ENCODE data around the gene C4A. TPM values are rescaled to one million over a fixed set of nuclear protein-coding genes. Genes with fewer than 3 reads are reported as not detected.
"Not testable (repeated sequence)": the region's sequence is repeated elsewhere in the genome, so short reads cannot be mapped to it uniquely, and the experiment has no call there.

Gene C4A
- total RNA-seq, 2 experiments from 2014 or later = 3.0 to 3.7 TPM

GRCh38 chr6:31971993-31972708 is 9.7 kb upstream of the C4A start, which contains the start of gene DXO:
Gene DXO, minus strand, starts transcription at chr6:31972138. Its CDS starts 463 bp downstream, at chr6:31971675.
- CTCF ChIA-PET = interaction anchor here (0.7 to 6.3 kb wide), 5 partner anchors 13 to 158 kb away, joined by 3 to 31 read pairs (median 4); partner anchors contain the start of genes NELFE and SKIC2
- POLR2A ChIA-PET = interaction anchor here (0.5 to 3.2 kb wide), 8 partner anchors 9 to 313 kb away, joined by 3 to 41 read pairs (median 4); partner anchors contain the start of genes ATF6B, GPANK1, NELFE and NEU1

GRCh38 chr6:31972709-31973350 is 9.0 kb upstream of the C4A start:
- ChIA-PET CTCF (interaction anchor here (3.2 to 6.3 kb wide), 2 partner anchors 14 to 21 kb away, joined by 12 to 31 read pairs; partner anchors contain the start of genes NELFE and SKIC2), POLR2A (interaction anchor here (1.5 to 3.2 kb wide), 3 partner anchors 10 to 20 kb away, joined by 5 to 41 read pairs (median 5); partner anchors contain the start of genes NELFE and SKIC2)

- POLR2A ChIA-PET, CTCF ChIA-PET: not testable (repeated sequence)
Measured at GRCh38 chr6:31976065-31976464, 5.8 kb upstream of the C4A start.

DNA sequence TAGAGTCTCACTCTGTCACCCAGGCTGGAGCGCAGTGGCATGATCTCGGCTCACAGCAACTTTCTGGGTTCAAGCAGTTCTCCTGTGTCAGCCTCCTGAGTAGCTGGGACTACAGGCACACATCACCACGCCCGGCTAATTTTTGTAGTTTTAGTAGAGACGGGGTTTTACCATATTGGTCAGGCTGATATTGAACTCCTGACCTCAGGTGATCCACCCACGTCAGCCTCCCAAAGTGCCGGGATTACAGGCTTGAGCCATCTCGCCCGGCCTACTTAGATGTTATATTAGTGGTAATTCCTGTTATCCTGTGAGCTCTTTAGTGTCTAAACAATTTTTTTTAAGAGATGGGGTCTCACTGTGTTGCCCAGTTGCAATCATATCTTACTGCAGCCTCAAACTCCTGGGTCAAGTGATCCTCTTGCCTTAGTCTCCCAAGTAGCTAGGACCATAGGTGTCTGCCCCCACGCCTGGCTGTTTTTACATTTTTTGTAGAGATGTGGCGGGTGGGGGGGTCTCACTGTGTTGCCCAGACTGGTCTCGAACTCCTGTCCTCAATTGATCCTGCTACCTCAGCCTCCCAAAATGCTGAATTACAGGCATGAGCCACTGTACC is 3.9 kb upstream of the C4A start:
- POLR2A ChIA-PET = no interaction called here
- CTCF ChIA-PET = no interaction called here

DNA sequence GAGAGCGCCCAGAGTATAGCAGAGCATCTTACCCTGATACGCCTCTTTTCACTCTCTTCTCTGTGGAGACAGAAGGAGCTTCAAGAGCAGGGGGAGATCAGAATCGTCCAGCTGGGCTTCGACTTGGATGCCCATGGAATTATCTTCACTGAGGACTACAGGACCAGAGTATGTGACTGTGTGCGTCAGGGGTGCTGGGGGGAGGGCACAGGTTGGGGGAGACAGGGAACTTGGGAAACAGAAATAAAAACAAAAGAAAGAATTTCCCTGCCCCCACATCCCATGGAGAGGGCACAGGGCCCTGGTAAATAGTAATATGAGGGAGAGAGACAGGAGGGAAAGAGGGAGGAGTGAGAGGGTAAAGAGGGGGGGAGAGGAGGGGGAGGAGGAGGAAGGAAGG is 3.0 kb upstream of the C4A start:
- ChIA-PET POLR2A (no interaction called here), CTCF (no interaction called here)

DNA sequence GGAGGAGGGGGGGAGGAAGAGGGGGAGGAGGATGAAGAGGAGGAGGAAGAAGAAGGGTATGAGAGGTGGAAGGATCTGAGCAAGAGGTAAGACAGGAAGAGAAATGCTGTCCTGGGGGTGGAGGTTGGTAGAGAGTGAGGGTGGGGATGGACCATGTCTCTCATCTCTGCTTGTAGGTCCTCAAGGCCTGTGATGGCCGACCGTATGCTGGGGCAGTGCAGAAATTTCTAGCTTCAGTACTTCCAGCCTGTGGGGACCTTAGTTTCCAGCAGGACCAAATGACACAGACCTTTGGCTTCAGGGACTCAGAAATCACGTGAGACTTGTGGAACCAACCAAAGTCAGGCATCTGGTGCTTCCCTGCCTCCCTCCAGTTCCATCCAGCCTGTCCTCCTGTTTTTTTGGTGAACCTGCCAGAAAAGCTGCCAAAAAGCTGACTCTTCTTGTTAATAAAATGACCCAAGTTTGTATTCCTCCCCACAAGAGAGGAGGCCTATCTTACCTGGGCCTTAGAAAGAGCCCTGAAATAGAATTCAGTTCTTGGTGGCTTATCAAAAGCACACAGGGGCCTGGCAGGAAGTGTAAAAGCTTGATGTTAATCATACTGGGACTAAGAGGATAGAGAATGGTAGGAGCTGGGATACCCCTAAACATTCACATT is 2.5 kb upstream of the C4A start:
- CTCF ChIA-PET = no interaction called here
- POLR2A ChIA-PET = no interaction called here

- CTCF ChIA-PET, POLR2A ChIA-PET: not testable (repeated sequence)
Measured at GRCh38 chr6:31980195-31980876, 1.5 kb upstream of the C4A start.

DNA sequence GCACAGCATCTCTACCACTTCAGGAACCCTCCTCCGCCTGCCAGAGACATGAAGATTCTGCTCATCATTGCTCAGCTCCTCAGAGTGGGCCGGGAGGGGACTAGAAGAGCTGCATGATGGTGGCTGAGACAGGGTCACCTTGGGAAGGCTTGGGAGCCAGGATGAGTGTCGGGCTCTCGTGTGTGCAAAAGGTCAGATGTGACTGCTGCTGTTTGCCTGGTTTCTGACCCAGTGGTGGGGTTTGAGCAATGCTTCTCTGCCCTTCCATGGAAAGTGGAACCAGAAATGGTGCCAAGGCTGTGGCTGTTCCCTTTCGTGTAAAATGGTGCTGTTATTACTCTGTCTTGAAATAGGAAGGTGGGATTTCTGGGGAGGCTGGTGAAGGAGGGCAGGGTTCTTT is 859 bp upstream of the C4A start:
- POLR2A ChIA-PET, CTCF ChIA-PET: not testable (repeated sequence)

DNA sequence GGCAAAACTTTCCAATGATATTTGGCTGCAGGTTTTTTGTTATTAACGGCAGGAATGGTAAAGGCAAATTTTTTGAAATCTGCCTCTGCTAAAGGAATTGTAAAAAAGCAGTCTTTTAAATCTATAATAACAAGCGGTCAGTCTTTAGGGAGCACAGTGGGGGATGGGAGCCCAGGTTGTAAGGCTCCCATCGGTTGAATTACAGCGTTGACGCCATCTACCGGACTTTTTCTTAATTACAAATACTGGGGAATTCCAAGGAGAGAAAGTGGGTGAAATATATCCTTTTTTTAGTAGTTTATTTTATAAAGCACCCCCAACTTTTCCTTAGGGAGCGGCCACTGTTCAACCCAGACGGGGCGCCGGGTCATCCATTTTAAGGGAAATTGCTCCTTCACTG is 7.5 kb downstream of the C4A start:
- POLR2A ChIA-PET, CTCF ChIA-PET: not testable (repeated sequence)

- POLR2A ChIA-PET, CTCF ChIA-PET: not testable (repeated sequence)
Measured at GRCh38 chr6:31994421-31994820, 12.6 kb downstream of the C4A start.

- CTCF ChIA-PET, POLR2A ChIA-PET: not testable (repeated sequence)
Measured at GRCh38 chr6:31996385-31996784, 14.5 kb downstream of the C4A start.

- POLR2A ChIA-PET, CTCF ChIA-PET: not testable (repeated sequence)
Measured at GRCh38 chr6:32002546-32003268, 20.9 kb downstream of the C4A start.

- POLR2A ChIA-PET = not testable (repeated sequence)
Measured at GRCh38 chr6:32003301-32003700, 21.4 kb downstream of the C4A start.

GRCh38 chr6:32004393-32004792 is 22.5 kb downstream of the C4A start:
- POLR2A ChIA-PET, CTCF ChIA-PET: not testable (repeated sequence)

More at GRCh38 chr6:32003301-32003700, 21.4 kb downstream of the C4A start:
- CTCF ChIA-PET = not testable (repeated sequence)

DNA sequence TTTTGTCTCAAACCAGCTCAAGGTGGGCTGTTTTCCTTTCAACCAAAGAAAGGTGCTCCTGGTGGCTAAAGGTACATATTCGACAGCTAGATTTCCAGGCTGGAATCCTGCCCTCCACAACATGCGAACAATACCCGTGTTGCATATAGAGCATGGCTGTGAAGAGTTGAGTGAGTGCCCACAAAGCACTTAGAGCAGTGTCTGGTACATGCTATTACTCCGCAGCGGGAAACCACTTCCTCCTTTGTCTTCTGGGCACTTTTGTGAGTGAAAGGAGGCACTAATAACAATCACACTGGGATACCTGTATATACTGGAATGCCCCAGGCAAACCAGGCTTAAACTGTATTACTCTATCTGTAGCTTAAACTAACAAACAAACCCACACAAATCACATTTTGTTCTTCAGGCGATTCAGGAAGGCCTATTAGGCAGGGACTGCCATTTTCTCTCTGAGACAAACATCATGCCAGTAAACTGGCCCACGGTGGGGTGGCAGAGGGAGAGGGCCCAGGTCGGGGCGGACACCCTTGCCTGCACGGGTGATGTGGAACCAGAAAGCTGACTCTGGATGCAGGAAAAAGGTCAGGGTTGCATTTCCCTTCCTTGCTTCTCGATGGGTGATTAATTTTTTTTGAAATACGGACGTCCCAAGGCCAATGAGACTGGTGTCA is 23.1 kb downstream of the C4A start:
- CTCF ChIA-PET, POLR2A ChIA-PET: not testable (repeated sequence)

DNA sequence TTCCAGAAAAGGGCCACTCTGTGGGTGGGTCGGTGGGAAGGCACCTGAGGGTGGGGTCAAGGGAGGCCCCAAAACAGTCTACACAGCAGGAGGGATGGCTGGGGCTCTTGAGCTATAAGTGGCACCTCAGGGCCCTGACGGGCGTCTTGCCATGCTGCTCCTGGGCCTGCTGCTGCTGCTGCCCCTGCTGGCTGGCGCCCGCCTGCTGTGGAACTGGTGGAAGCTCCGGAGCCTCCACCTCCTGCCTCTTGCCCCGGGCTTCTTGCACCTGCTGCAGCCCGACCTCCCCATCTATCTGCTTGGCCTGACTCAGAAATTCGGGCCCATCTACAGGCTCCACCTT is 23.7 kb downstream of the C4A start:
- CTCF ChIA-PET, POLR2A ChIA-PET: not testable (repeated sequence)

DNA sequence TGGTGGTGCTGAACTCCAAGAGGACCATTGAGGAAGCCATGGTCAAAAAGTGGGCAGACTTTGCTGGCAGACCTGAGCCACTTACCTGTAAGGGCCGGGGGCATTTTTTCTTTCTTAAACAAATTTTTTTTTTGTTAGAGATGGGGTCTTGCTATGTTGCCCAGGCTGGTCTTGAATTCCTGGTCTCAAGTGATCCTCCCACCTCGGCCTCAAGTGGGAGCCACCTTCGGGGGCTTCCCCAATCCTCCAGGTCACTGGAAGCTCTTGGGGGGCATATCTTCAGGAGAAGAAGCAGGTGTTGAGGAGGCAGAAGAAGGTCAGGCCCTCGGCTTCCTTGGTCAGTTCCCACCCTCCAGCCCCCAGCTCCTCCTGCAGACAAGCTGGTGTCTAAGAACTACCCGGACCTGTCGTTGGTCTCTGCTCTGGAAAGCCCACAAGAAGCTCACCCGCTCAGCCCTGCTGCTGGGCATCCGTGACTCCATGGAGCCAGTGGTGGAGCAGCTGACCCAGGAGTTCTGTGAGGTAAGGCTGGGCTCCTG is 24.2 kb downstream of the C4A start:
- CTCF ChIA-PET, POLR2A ChIA-PET: not testable (repeated sequence)

DNA sequence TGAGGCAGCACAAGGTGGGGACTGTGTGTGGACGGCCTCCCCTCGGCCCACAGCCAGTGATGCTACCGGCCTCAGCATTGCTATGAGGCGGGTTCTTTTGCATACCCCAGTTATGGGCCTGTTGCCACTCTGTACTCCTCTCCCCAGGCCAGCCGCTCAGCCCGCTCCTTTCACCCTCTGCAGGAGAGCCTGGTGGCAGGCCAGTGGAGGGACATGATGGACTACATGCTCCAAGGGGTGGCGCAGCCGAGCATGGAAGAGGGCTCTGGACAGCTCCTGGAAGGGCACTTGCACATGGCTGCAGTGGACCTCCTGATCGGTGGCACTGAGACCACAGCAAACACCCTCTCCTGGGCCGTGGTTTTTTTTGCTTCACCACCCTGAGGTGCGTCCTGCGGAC is 25.2 kb downstream of the C4A start:
- CTCF ChIA-PET, POLR2A ChIA-PET: not testable (repeated sequence)

DNA sequence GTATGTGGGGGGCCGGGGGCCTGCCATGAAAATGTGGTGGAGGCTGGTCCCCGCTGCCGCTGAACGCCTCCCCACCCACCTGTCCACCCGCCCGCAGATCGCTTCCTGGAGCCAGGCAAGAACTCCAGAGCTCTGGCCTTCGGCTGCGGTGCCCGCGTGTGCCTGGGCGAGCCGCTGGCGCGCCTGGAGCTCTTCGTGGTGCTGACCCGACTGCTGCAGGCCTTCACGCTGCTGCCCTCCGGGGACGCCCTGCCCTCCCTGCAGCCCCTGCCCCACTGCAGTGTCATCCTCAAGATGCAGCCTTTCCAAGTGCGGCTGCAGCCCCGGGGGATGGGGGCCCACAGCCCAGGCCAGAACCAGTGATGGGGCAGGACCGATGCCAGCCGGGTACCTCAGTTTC is 26.2 kb downstream of the C4A start:
- CTCF ChIA-PET, POLR2A ChIA-PET: not testable (repeated sequence)

All from activated CD8-positive, alpha-beta memory T cell treated with anti-CD3 and anti-CD28 coated beads for 36 hours (primary cell).